H9 (cell line): Measurements from ENCODE around the gene ARPP21. TPM values are rescaled to one million over a fixed set of nuclear protein-coding genes. Genes with fewer than 3 reads are reported as not detected.

ENCODE experiments used
- DNase-seq: peaks from one replicate; pipeline ENCODE4 v3.0.0-alpha.2; 2017
- H2AFZ ChIP-seq: one replicate; pipeline ENCODE4 v1.6.1; 2013; ENCODE audit warnings: mild to moderate bottlenecking, low read length, control low read depth, moderate library complexity
- H2AK5ac ChIP-seq: 2 replicates; pipeline ENCODE4 v1.6.1; 2013; ENCODE audit warnings: low read length, control low read depth, mixed read lengths; ENCODE audit not compliant: insufficient read length
- H2BK120ac ChIP-seq: one replicate; pipeline ENCODE4 v1.6.1; 2013; ENCODE audit warnings: low read depth, mild to moderate bottlenecking, low read length, control low read depth, inconsistent platforms; ENCODE audit not compliant: poor library complexity, severe bottlenecking
- H2BK12ac ChIP-seq: 2 replicates; pipeline ENCODE4 v1.6.1; 2013; ENCODE audit warnings: low read length, control low read depth, mixed read lengths, low read depth; ENCODE audit not compliant: insufficient read length
- H2BK15ac ChIP-seq: 2 replicates; pipeline ENCODE4 v1.6.1; 2013; ENCODE audit warnings: low read depth, low read length, control low read depth
- H2BK20ac ChIP-seq: one replicate; pipeline ENCODE4 v1.6.1; 2013; ENCODE audit warnings: low read depth, mild to moderate bottlenecking, low read length, control low read depth, inconsistent platforms; ENCODE audit not compliant: poor library complexity, severe bottlenecking
- H2BK5ac ChIP-seq: 2 replicates; pipeline ENCODE4 v1.6.1; 2013; ENCODE audit warnings: low read length, control low read depth, mixed read lengths; ENCODE audit not compliant: insufficient read length
- H3K14ac ChIP-seq: 2 replicates; pipeline ENCODE4 v1.6.1; 2013; ENCODE audit warnings: low read length, control low read depth; ENCODE audit not compliant: insufficient read depth
- H3K18ac ChIP-seq: 2 replicates; pipeline ENCODE4 v1.6.1; 2013; ENCODE audit warnings: low read depth, mild to moderate bottlenecking, mixed read lengths, low read length, control low read depth; ENCODE audit not compliant: insufficient read length
- H3K23ac ChIP-seq: 2 replicates; pipeline ENCODE4 v1.6.1; 2013; ENCODE audit warnings: low read length, control low read depth, mixed read lengths, low read depth; ENCODE audit not compliant: insufficient read length
- H3K23me2 ChIP-seq: 2 replicates; pipeline ENCODE4 v1.6.1; 2013; ENCODE audit warnings: low read depth, mild to moderate bottlenecking, mixed read lengths, low read length, control low read depth; ENCODE audit not compliant: insufficient read length, poor library complexity, severe bottlenecking
- H3K27ac ChIP-seq: 2 replicates; pipeline ENCODE4 v1.5.1; 2013; ENCODE audit warnings: low read length, control low read depth, mixed read lengths, low read depth; ENCODE audit not compliant: insufficient read length
- H3K27me3 ChIP-seq: 2 replicates; pipeline ENCODE4 v1.6.1; 2013; ENCODE audit warnings: low read length, control low read depth, inconsistent platforms; ENCODE audit not compliant: insufficient read depth
- H3K4ac ChIP-seq: 2 replicates; pipeline ENCODE4 v1.6.1; 2013; ENCODE audit warnings: low read depth, mild to moderate bottlenecking, control low read depth, inconsistent platforms, low read length, moderate library complexity
- H3K4me1 ChIP-seq: 2 replicates; pipeline ENCODE4 v1.6.1; 2013; ENCODE audit warnings: low read length, control low read depth, inconsistent platforms; ENCODE audit not compliant: insufficient read depth
- H3K4me2 ChIP-seq: 2 replicates; pipeline ENCODE4 v1.6.1; 2013; ENCODE audit warnings: low read length, control low read depth, mixed read lengths; ENCODE audit not compliant: insufficient read length, insufficient read depth
- H3K56ac ChIP-seq: 2 replicates; pipeline ENCODE4 v1.6.1; 2013; ENCODE audit warnings: low read depth, mild to moderate bottlenecking, mixed read lengths, low read length, control low read depth; ENCODE audit not compliant: insufficient read length
- H3K79me1 ChIP-seq: 2 replicates; pipeline ENCODE4 v1.6.1; 2013; ENCODE audit warnings: low read depth, mild to moderate bottlenecking, moderate library complexity, low read length, control low read depth, inconsistent platforms; ENCODE audit not compliant: insufficient read depth, poor library complexity, severe bottlenecking
- H3K79me2 ChIP-seq: 2 replicates; pipeline ENCODE4 v1.6.1; 2013; ENCODE audit warnings: low read length, control low read depth, inconsistent platforms; ENCODE audit not compliant: insufficient read depth
- H3K9ac ChIP-seq: 2 replicates; pipeline ENCODE4 v1.6.1; 2013; ENCODE audit warnings: low read length, control low read depth, mixed read lengths; ENCODE audit not compliant: insufficient read length; ENCODE audit errors: extremely low read depth
- H3K9me3 ChIP-seq: one replicate; pipeline ENCODE4 v1.6.1; 2013; ENCODE audit warnings: low read depth, low read length, inconsistent platforms; ENCODE audit not compliant: control insufficient read depth
- H3T11ph ChIP-seq: one replicate; pipeline ENCODE4 v1.6.1; 2013; ENCODE audit warnings: mild to moderate bottlenecking, low read length, control low read depth, inconsistent platforms
- H4K20me1 ChIP-seq: one replicate; pipeline ENCODE4 v1.6.1; 2013; ENCODE audit not compliant: control insufficient read depth, insufficient read length, insufficient read depth
- H4K5ac ChIP-seq: 2 replicates; pipeline ENCODE4 v1.6.1; 2013; ENCODE audit warnings: low read depth, mild to moderate bottlenecking, mixed read lengths, low read length, control low read depth; ENCODE audit not compliant: insufficient read length
- H4K8ac ChIP-seq: replicated peaks from 2 replicates; pipeline ENCODE4 v1.6.1; 2013; ENCODE audit warnings: low read length, control low read depth, mixed read lengths, low read depth; ENCODE audit not compliant: insufficient read length
- H4K91ac ChIP-seq: 2 replicates; pipeline ENCODE4 v1.6.1; 2013; ENCODE audit warnings: low read depth, mild to moderate bottlenecking, moderate library complexity, mixed read lengths, low read length, control low read depth; ENCODE audit not compliant: insufficient read length
- H3K27ac Mint-ChIP-seq, 3 experiments: 2 replicates in 2 of 3; 3 replicates in 1 of 3; pipeline ENCODE4 v1.8.0; 2020 to 2021; ENCODE audit warnings: mixed read lengths in 3 of 3, mild to moderate bottlenecking in 1 of 3, moderate library complexity in 1 of 3
- H3K27me3 Mint-ChIP-seq: 2 replicates; pipeline ENCODE4 v1.8.0; 2021; ENCODE audit warnings: low read depth, mild to moderate bottlenecking, moderate library complexity, mixed read lengths
- H3K36me3 Mint-ChIP-seq, 3 experiments: 2 replicates in 2 of 3; 3 replicates in 1 of 3; pipeline ENCODE4 v1.8.0; 2020 to 2021; ENCODE audit warnings: low read depth in 3 of 3, mixed read lengths in 3 of 3; ENCODE audit not compliant: insufficient read depth in 1 of 3
- H3K4me1 Mint-ChIP-seq, 2 experiments: 2 replicates each; pipeline ENCODE4 v1.8.0; 2020; ENCODE audit warnings: mixed read lengths in 2 of 2
- H3K4me3 Mint-ChIP-seq, 2 experiments: 2 replicates in 1 of 2; 3 replicates in 1 of 2; pipeline ENCODE4 v1.8.0; 2020 to 2021; ENCODE audit warnings: mild to moderate bottlenecking in 2 of 2, mixed read lengths in 2 of 2, moderate library complexity in 1 of 2
- H3K9me3 Mint-ChIP-seq, 2 experiments: 2 replicates in 1 of 2; 3 replicates in 1 of 2; pipeline ENCODE4 v1.8.0; 2020; ENCODE audit warnings: mild to moderate bottlenecking in 2 of 2, mixed read lengths in 2 of 2, moderate library complexity in 1 of 2
- CTCF ChIP-seq: fragments of 200-600 bp; sonication (generic); conservative IDR thresholded peaks from 3 replicates; pipeline ENCODE4 v1.8.0; 2021; ENCODE audit warnings: antibody characterized with exemption, mild to moderate bottlenecking
- WGBS: extraction: QIAGEN DNeasy Blood & Tissue Kit; methylation state at CpG from one replicate; pipeline ENCODE4 v1.1.7; 2013; ENCODE audit warnings: missing lambda C conversion rate, low lambda C conversion rate, mixed read lengths; ENCODE audit not compliant: insufficient read length; ENCODE audit errors: extremely low coverage; 5-methylcytosine and 5-hydroxymethylcytosine counted together
- total RNA-seq: library from RNA; stranded (reverse); gene quantifications from 2 replicates; pipeline ENCODE4 v1.2.1, GENCODE V29; 2021

ARPP21 gene
- total RNA-seq, 1 experiment from 2014 or later: not detected

DNA sequence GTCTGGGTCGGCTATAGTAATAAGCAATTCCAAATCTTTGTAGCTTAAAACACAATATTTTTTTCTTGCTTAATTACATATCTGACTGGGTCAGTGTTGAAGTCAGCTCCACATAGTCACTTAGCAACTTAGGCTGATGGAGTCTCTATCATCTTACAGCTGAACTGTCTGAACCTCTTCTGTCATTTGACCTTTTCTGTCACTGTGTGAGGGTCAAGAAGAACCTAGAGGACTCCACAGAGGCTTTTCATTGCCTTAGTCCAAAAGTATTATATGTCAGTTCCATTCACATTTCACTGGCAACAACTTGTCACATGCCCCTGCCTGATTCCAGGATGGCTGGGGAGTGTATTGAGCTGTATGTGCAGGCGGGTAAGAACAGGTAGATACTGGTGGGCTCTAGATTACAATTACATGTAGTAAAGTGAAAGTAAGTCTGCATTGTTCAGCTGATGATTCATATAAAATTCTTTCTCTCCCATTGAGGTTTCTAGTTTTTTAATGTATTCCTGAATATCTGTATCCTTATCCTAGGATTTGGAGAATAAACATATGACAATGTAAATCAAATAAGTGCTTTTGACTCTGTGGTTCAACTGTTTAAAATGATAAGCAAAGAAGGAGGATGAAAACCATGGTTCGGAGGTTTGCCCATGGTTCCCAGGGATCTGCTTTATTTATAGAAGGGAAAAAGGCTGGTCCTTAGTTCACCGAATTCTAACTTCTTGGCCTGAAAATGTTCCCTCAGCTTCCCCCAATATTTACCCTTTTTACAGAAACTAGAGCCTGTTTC lies 5.8 kb upstream of the ARPP21 start:
- no peak for TF ChIP-seq CTCF
- peaks cover 0 to 2% (median 0%) of the 10 kb centered on the region in 3 experiments; a peak in 1 of 7 replicates for H3K36me3 Mint-ChIP-seq
- no peaks in the 10 kb centered on the region for H3K4me1 ChIP-seq
- no peak overlapping the region for H3K23ac ChIP-seq
- peaks cover 5% of the 10 kb centered on the region for H3K27me3 ChIP-seq
- H2AFZ ChIP-seq: no peak overlapping the region
- no peak overlapping the region for H3K27ac Mint-ChIP-seq
- H3K9ac ChIP-seq: no peak overlapping the region
- H2BK20ac ChIP-seq: no peak overlapping the region
- no peak overlapping the region for H2BK5ac ChIP-seq
- H3K18ac ChIP-seq: no peak overlapping the region
- no peaks in the 10 kb centered on the region for H4K20me1 ChIP-seq
- no peaks in the 10 kb centered on the region for H3K79me2 ChIP-seq
- peaks cover 6 to 8% of the 10 kb centered on the region in 2 experiments for H3K9me3 Mint-ChIP-seq
- no peak overlapping the region for H4K5ac ChIP-seq
- no peak overlapping the region for H2BK12ac ChIP-seq
- no peak overlapping the region for H3K14ac ChIP-seq
- no peak overlapping the region for H3T11ph ChIP-seq
- no peak overlapping the region for H4K91ac ChIP-seq
- H3K4me3 Mint-ChIP-seq: no peak overlapping the region
- no peak overlapping the region for H3K4me2 ChIP-seq
- H2AK5ac ChIP-seq: no peak overlapping the region
- H3K23me2 ChIP-seq: no peaks in the 10 kb centered on the region
- H2BK120ac ChIP-seq: no peak overlapping the region
- no peak overlapping the region for H3K27ac ChIP-seq
- H3K9me3 ChIP-seq: no peaks in the 10 kb centered on the region
- no peaks in the 10 kb centered on the region for H3K79me1 ChIP-seq
- H3K4me1 Mint-ChIP-seq: peaks cover 1 to 2% of the 10 kb centered on the region in 2 experiments
- DNase-seq: no peak
- no peak overlapping the region for H3K56ac ChIP-seq
- WGBS: no CpG with 5 or more reads among the region's 4 CpGs
- H3K27me3 Mint-ChIP-seq: peaks cover 28% of the 10 kb centered on the region
- H2BK15ac ChIP-seq: no peak overlapping the region
- no peak overlapping the region for H3K4ac ChIP-seq
- H4K8ac ChIP-seq: no peak overlapping the region
